GM10248 (cell line): ENCODE data around the gene NXPH1.

Experiments
- CTCF ChIA-PET: fragments of 300-600 bp; sonication (Branson Sonifier 250); formaldehyde crosslinking; extraction: SDS; loops from one replicate; lab custom pipeline; 2021; ENCODE audit warnings: antibody characterized with exemption; lab: Yijun Ruan, JAX
- POLR2A ChIA-PET: fragments of 350-650 bp; sonication (Branson Sonifier 250); formaldehyde crosslinking; extraction: SDS; loops from one replicate; lab custom pipeline; 2020; ENCODE audit warnings: antibody characterized with exemption; lab: Yijun Ruan, JAX
- DNase-seq: peaks from one replicate; pipeline ENCODE4 v3.0.0; 2012; ENCODE audit errors: extremely low spot score
- CTCF ChIP-seq: IDR thresholded peaks from 2 replicates; pipeline ENCODE4 v1.5.1; 2012; ENCODE audit warnings: mild to moderate bottlenecking, low read depth; ENCODE audit errors: extremely low read depth, missing control alignments, control extremely low read depth

Gene NXPH1

GRCh38 chr7:8536431-8536830 lies 103.0 kb downstream of the NXPH1 start:
- no peak for TF ChIP-seq CTCF
- no peak for DNase-seq
- ChIA-PET POLR2A (no interaction called here), CTCF (interaction anchor here (1.4 kb wide), 1 partner anchor 37 kb away, joined by 3 read pairs; no protein-coding TSS in a partner anchor)

GRCh38 chr7:8549046-8549445 lies 115.6 kb downstream of the NXPH1 start:
- no peak for DNase-seq
- ChIA-PET POLR2A (no interaction called here), CTCF (interaction anchor here (1.5 kb wide), 1 partner anchor 9 kb away, joined by 4 read pairs; no protein-coding TSS in a partner anchor)
- no peak for TF ChIP-seq CTCF

- POLR2A ChIA-PET: no interaction called here
- DNase-seq: no peak
- TF ChIP-seq CTCF: no peak
- CTCF ChIA-PET: interaction anchor here (0.9 to 1.9 kb wide), 2 partner anchors 9 to 24 kb away, joined by 3 to 7 read pairs; no protein-coding TSS in a partner anchor
Measured at GRCh38 chr7:8560501-8560900, 127.1 kb downstream of the NXPH1 start.

- no peak for DNase-seq
- POLR2A ChIA-PET: no interaction called here
- CTCF ChIA-PET: interaction anchor here (1.9 kb wide), 1 partner anchor 8 kb away, joined by 7 read pairs; no protein-coding TSS in a partner anchor
- no peak for TF ChIP-seq CTCF
Measured at GRCh38 chr7:8561449-8561848, 128.0 kb downstream of the NXPH1 start.

GRCh38 chr7:8564281-8564680 lies 130.9 kb downstream of the NXPH1 start:
- TF ChIP-seq CTCF: no peak
- ChIA-PET CTCF (no interaction called here), POLR2A (no interaction called here)
- DNase-seq: no peak

GRCh38 chr7:8566016-8566415 lies 132.6 kb downstream of the NXPH1 start:
- POLR2A ChIA-PET: no interaction called here

More at GRCh38 chr7:8566016-8566415, 132.6 kb downstream of the NXPH1 start:
- CTCF ChIA-PET: interaction anchor here (1.0 kb wide), 1 partner anchor 18 kb away, joined by 3 read pairs; no protein-coding TSS in a partner anchor
- DNase-seq: no peak
- TF ChIP-seq CTCF: no peak
